ENCODE measurements around the gene DDX41. TPM values are rescaled to one million over a fixed set of nuclear protein-coding genes. Genes with fewer than 3 reads are reported as not detected.

DDX41 gene
- total and polyA plus RNA-seq, 2 donors (not counting 1 experiment from before 2014, with no cell fraction given), result 110 to 168 TPM

DNA sequence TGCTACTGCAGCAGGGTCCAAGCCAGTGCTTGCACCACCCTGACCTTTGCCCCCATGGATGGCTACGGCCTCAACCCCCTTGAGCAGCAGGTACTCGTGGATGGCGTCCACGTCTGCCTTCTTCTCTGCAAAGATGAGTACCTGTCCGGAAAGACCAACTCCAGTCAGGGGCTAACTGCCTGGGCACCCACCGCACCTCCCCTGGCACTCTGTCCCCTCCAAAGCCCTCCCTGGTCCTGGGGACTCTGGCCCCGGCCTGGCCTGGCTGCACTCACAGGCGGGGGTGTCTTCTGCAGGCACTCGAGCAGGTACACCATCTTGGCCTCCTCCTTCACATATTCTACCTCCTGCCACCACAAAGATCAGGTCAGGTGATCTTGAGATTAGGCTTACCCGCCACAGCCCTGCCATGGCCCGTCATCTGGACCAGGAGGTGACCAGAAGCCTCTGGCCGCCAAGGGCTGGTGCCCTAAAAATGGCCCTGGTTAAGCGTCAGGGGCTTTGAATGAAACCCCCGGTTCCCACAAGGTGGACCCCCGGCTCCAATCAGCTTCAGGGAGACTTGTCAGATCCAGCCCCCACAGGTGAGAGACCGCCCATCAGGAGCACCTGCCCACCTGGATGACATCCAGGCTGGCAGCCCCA, 3.9 kb downstream of the DDX41 start:
- Mint-ChIP-seq H3K27me3 (no peaks in the 10 kb centered on the region), H3K9me3 (ENCODE audit: insufficient read depth) (no peaks in the 10 kb centered on the region), H3K27ac (no peak overlapping the region), H3K4me1 (peaks cover 61% of the 10 kb centered on the region), H3K4me3 (no peak overlapping the region)
- peaks cover 18% of the 10 kb centered on the region for H4K20me1 ChIP-seq (ENCODE audit: control insufficient read depth, insufficient read depth, low read length, poor library complexity, severe bottlenecking)
- WGBS (ENCODE audit: insufficient coverage), result 97% methylated on average over 16 of the region's 16 CpGs
- H2AFZ ChIP-seq (ENCODE audit: insufficient read depth, low read depth, low read length, poor library complexity, severe bottlenecking), result no peak overlapping the region
- H3K27ac ChIP-seq (ENCODE audit: low read length in 2 of 2), result no peak overlapping the region
- H3K36me3 ChIP-seq (replicated peaks in 1 of 2; ENCODE audit: control extremely low read depth in 1 of 2, control insufficient read depth in 1 of 2, extremely low read depth in 1 of 2, insufficient read depth in 2 of 2, low read length in 1 of 2), result peaks cover 0 to 49% of the 10 kb centered on the region in 2 experiments
- TF ChIP-seq, protein P1, sequence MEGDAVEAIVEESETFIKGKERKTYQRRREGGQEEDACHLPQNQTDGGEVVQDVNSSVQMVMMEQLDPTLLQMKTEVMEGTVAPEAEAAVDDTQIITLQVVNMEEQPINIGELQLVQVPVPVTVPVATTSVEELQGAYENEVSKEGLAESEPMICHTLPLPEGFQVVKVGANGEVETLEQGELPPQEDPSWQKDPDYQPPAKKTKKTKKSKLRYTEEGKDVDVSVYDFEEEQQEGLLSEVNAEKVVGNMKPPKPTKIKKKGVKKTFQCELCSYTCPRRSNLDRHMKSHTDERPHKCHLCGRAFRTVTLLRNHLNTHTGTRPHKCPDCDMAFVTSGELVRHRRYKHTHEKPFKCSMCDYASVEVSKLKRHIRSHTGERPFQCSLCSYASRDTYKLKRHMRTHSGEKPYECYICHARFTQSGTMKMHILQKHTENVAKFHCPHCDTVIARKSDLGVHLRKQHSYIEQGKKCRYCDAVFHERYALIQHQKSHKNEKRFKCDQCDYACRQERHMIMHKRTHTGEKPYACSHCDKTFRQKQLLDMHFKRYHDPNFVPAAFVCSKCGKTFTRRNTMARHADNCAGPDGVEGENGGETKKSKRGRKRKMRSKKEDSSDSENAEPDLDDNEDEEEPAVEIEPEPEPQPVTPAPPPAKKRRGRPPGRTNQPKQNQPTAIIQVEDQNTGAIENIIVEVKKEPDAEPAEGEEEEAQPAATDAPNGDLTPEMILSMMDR (IDR thresholded peaks at IDR 0.05), result no peak
- CTCF ChIA-PET, result no interaction called here
- DNase-seq, result peak; percentile 18
- intact Hi-C loops (cut with micrococcal nuclease), result no loop called here
- H3K27me3 ChIP-seq (replicated peaks in 1 of 4; ENCODE audit: control extremely low read depth in 1 of 4, control insufficient read depth in 3 of 4, insufficient read depth in 4 of 4, low read length in 3 of 4), result no peaks in the 10 kb centered on the region
- H3K79me2 ChIP-seq (ENCODE audit: control insufficient read depth, insufficient read depth, low read length), result peaks cover 71% of the 10 kb centered on the region
- POLR2A ChIA-PET, result no interaction called here
- H3K4me1 ChIP-seq (ENCODE audit: control insufficient read depth in 2 of 2, insufficient read depth in 2 of 2, low read length in 2 of 2), result peaks cover 36 to 56% of the 10 kb centered on the region in 2 donors
- no peak overlapping the region for H3K4me3 ChIP-seq (ENCODE audit: control extremely low read depth in 1 of 5, extremely low read depth in 1 of 5, insufficient read depth in 1 of 5, low read depth in 2 of 5, low read length in 4 of 5)
- no peak overlapping the region for H3K4me2 ChIP-seq (replicated peaks; ENCODE audit: low read depth, low read length, poor library complexity, severe bottlenecking)
- no peak overlapping the region for H3K9ac ChIP-seq (ENCODE audit: low read length)
- no peak for ATAC-seq (ENCODE audit: low read depth)
- no peaks in the 10 kb centered on the region for H3K9me3 ChIP-seq (ENCODE audit: control extremely low read depth in 1 of 3, control insufficient read depth in 2 of 3, insufficient read depth in 1 of 3, low read length in 2 of 3)

DNA sequence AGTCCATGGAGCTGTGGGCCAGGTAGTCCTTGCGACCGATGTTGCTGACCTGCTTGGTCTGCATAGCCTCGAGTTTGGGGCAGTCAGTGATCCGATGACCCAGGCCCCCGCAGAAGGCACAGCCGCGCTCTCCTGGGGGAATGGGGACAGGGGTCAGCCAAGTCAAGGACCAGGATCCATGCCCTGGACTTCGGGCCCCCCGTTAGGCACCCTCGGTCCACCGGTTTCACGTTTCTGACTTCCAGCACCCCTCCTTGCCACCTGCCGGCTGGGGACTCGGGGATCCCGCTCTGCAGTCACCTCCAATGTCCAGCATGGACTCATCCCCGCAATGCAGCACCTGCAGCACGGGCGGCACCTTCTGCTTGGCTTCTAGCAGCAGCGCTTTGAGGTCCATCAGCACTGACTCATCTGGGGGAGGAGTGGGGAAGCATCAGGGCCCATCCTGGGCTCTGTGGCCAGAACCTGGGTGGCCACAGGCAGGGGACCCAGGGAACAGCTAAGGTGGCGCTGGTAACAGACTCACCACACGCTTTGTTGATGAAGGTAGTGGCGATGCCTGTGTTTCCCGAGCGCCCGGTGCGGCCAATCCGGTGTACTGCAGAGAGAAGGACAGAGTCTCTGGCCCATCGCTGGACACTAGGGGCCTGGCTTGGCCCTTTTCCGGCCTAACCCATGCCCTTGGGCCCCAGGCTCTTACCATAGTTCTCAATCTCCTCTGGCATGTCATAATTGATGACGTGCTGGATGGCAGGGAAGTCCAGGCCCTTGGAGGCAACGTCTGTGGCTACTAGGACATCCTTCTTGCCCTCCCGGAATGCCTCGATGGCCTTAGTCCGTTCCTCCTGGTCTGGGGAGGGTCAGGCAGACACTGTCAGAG, 4.7 kb downstream of the DDX41 start:
- Histone ChIP-seq H3K4me1 (ENCODE audit: control insufficient read depth in 2 of 2, insufficient read depth in 2 of 2, low read length in 2 of 2) (peaks cover 45 to 60% of the 10 kb centered on the region in 2 donors), H4K20me1 (ENCODE audit: control insufficient read depth, insufficient read depth, low read length, poor library complexity, severe bottlenecking) (peaks cover 26% of the 10 kb centered on the region), H3K9me3 (ENCODE audit: control extremely low read depth in 1 of 3, control insufficient read depth in 2 of 3, insufficient read depth in 1 of 3, low read length in 2 of 3) (no peaks in the 10 kb centered on the region), H3K36me3 (replicated peaks in 1 of 2; ENCODE audit: control extremely low read depth in 1 of 2, control insufficient read depth in 1 of 2, extremely low read depth in 1 of 2, insufficient read depth in 2 of 2, low read length in 1 of 2) (peaks cover 0 to 54% of the 10 kb centered on the region in 2 experiments), H3K9ac (ENCODE audit: low read length) (no peak overlapping the region), H3K27me3 (replicated peaks in 1 of 4; ENCODE audit: control extremely low read depth in 1 of 4, control insufficient read depth in 3 of 4, insufficient read depth in 4 of 4, low read length in 3 of 4) (no peaks in the 10 kb centered on the region), H2AFZ (ENCODE audit: insufficient read depth, low read depth, low read length, poor library complexity, severe bottlenecking) (no peak overlapping the region), H3K4me3 (ENCODE audit: control extremely low read depth in 1 of 5, extremely low read depth in 1 of 5, insufficient read depth in 1 of 5, low read depth in 2 of 5, low read length in 4 of 5) (no peak overlapping the region), H3K27ac (ENCODE audit: low read length in 2 of 2) (peak overlapping the region in 1 of 2 donors; percentile 96), H3K4me2 (replicated peaks; ENCODE audit: low read depth, low read length, poor library complexity, severe bottlenecking) (no peak overlapping the region), H3K79me2 (ENCODE audit: control insufficient read depth, insufficient read depth, low read length) (peaks cover 79% of the 10 kb centered on the region)
- ATAC-seq (ENCODE audit: low read depth), result no peak
- DNase-seq, result peak; percentile 19
- Mint-ChIP-seq H3K27me3 (no peaks in the 10 kb centered on the region), H3K4me3 (no peak overlapping the region), H3K27ac (peak overlapping the region; percentile 98), H3K9me3 (ENCODE audit: insufficient read depth) (no peaks in the 10 kb centered on the region), H3K4me1 (peaks cover 66% of the 10 kb centered on the region)
- TF ChIP-seq, protein P1 (IDR thresholded peaks at IDR 0.05), result no peak
- TF ChIP-seq EZH2 (IDR thresholded peaks at IDR 0.05; ENCODE audit: borderline replicate concordance, insufficient read depth, low read depth, low read length, poor library complexity, severe bottlenecking), result no peak
- POLR2A ChIA-PET, result interaction anchor here (1.6 to 3.8 kb wide), 3 partner anchors 11 to 87 kb away, joined by 3 to 19 read pairs (median 7); partner anchors contain the start of gene PDLIM7
- CTCF ChIA-PET, result interaction anchor here (1.3 to 5.5 kb wide), 2 partner anchors 12 kb away, joined by 3 to 70 read pairs; partner anchors contain the start of gene PDLIM7
- intact Hi-C loops (cut with micrococcal nuclease), result loop anchor here (2.0 kb wide), 2 partner anchors 57 to 81 kb away; partner anchors contain the start of gene TMED9
- WGBS (ENCODE audit: insufficient coverage), result 97% methylated on average over 34 of the region's 34 CpGs

Data from B cell (primary cell).